Measurements from ENCODE around the gene NACC2. TPM values are rescaled to one million over a fixed set of nuclear protein-coding genes. Genes with fewer than 3 reads are reported as not detected.

Gene NACC2
- total and polyA plus RNA-seq, 10 of the 15 experiments (the other 5 are each of a cell fraction or from before 2014, with no cell fraction given), result 0.66 to 14.7 (median 3.5) TPM

DNA sequence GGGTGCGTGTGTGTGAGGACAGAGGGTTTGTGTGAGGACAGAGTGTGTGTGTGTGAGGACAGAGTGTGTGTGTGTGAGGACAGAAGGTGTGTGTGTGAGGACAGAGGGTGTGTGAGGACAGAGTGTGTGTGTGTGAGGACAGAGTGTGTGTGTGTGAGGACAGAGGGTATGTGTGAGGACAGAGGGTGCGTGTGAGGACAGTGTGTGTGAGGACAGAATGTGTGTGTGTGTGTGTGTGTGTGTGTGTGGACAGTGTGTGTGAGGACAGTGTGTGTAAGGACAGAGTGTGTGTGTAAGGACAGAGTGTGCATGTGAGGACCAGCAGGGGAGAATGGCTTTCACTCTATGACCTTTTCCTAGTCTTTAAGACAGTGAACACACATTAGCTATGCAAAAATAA is 70.8 kb downstream of the NACC2 start:
- no peak overlapping the region for H3K27ac ChIP-seq (ENCODE audit: control insufficient read depth, insufficient read depth)
- intact Hi-C loops (cut with micrococcal nuclease; ENCODE audit: unreplicated experiment), result no loop called here
- no TSS peak for BruUV-seq (replicated peaks)
- RAD21 ChIA-PET (ENCODE audit: unreplicated experiment), result no interaction called here
- in situ Hi-C loops (cut with MboI), result no loop called here
- DNase-seq (ENCODE audit: low read depth, low spot score), result no peak
- H3K4me2 ChIP-seq (ENCODE audit: control insufficient read depth, insufficient read depth), result no peak overlapping the region
- SMC1A ChIA-PET (ENCODE audit: uncharacterized antibody, unreplicated experiment), result no interaction called here
- ATAC-seq, result no peak
- H4K20me1 ChIP-seq (ENCODE audit: control insufficient read depth, insufficient read depth), result no peaks in the 10 kb centered on the region
- H3K79me2 ChIP-seq (ENCODE audit: control insufficient read depth, insufficient read depth, low read length), result no peaks in the 10 kb centered on the region
- TF ChIP-seq CEBPB (IDR thresholded peaks at IDR 0.05; ENCODE audit: borderline replicate concordance in 1 of 2, low read depth in 2 of 2, low read length in 2 of 2) (no peak), MEF2B (IDR thresholded peaks at IDR 0.05; ENCODE audit: partially characterized antibody, poor library complexity, severe bottlenecking) (no peak), JUND (IDR thresholded peaks at IDR 0.05; ENCODE audit: low read depth, low read length) (no peak), MYC (IDR thresholded peaks at IDR 0.05; ENCODE audit: insufficient read depth, insufficient read length, insufficient replicate concordance, low read length, severe bottlenecking) (no peak), NR2F1 (conservative IDR thresholded peaks at IDR 0.05) (no peak), IRF4 (IDR thresholded peaks at IDR 0.05; ENCODE audit: low read depth, low read length) (no peak), ZNF622 (IDR thresholded peaks at IDR 0.05) (no peak), SMC3 (IDR thresholded peaks at IDR 0.05; ENCODE audit: borderline replicate concordance, low read length) (no peak), ZNF207 (IDR thresholded peaks at IDR 0.05; ENCODE audit: borderline replicate concordance) (no peak), KAT2A (conservative IDR thresholded peaks at IDR 0.05; ENCODE audit: control insufficient read depth, low read depth, low read length) (no peak), STAT1 (conservative IDR thresholded peaks at IDR 0.05) (no peak), RB1 (IDR thresholded peaks at IDR 0.05; ENCODE audit: borderline replicate concordance) (no peak), EZH2 (IDR thresholded peaks at IDR 0.05; ENCODE audit: borderline replicate concordance, control insufficient read depth, low read depth, low read length) (no peak), CBX5 (IDR thresholded peaks at IDR 0.05; ENCODE audit: low read depth) (no peak), BHLHE40 (IDR thresholded peaks at IDR 0.05; ENCODE audit: borderline replicate concordance in 1 of 2, low read depth in 2 of 2, low read length in 1 of 2) (no peak), SMARCA5 (IDR thresholded peaks at IDR 0.05) (no peak), MXI1 (IDR thresholded peaks at IDR 0.05; ENCODE audit: low read depth, low read length) (no peak)
- TF ChIP-seq, protein P1, sequence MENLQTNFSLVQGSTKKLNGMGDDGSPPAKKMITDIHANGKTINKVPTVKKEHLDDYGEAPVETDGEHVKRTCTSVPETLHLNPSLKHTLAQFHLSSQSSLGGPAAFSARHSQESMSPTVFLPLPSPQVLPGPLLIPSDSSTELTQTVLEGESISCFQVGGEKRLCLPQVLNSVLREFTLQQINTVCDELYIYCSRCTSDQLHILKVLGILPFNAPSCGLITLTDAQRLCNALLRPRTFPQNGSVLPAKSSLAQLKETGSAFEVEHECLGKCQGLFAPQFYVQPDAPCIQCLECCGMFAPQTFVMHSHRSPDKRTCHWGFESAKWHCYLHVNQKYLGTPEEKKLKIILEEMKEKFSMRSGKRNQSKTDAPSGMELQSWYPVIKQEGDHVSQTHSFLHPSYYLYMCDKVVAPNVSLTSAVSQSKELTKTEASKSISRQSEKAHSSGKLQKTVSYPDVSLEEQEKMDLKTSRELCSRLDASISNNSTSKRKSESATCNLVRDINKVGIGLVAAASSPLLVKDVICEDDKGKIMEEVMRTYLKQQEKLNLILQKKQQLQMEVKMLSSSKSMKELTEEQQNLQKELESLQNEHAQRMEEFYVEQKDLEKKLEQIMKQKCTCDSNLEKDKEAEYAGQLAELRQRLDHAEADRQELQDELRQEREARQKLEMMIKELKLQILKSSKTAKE (IDR thresholded peaks at IDR 0.05; ENCODE audit: low read depth, poor library complexity, severe bottlenecking), result no peak
- TF ChIP-seq, protein P2, sequence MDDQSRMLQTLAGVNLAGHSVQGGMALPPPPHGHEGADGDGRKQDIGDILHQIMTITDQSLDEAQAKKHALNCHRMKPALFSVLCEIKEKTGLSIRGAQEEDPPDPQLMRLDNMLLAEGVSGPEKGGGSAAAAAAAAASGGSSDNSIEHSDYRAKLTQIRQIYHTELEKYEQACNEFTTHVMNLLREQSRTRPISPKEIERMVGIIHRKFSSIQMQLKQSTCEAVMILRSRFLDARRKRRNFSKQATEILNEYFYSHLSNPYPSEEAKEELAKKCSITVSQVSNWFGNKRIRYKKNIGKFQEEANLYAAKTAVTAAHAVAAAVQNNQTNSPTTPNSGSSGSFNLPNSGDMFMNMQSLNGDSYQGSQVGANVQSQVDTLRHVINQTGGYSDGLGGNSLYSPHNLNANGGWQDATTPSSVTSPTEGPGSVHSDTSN (IDR thresholded peaks at IDR 0.05; ENCODE audit: insufficient replicate concordance, low read depth, low read length), result no peak
- TF ChIP-seq, protein P3, sequence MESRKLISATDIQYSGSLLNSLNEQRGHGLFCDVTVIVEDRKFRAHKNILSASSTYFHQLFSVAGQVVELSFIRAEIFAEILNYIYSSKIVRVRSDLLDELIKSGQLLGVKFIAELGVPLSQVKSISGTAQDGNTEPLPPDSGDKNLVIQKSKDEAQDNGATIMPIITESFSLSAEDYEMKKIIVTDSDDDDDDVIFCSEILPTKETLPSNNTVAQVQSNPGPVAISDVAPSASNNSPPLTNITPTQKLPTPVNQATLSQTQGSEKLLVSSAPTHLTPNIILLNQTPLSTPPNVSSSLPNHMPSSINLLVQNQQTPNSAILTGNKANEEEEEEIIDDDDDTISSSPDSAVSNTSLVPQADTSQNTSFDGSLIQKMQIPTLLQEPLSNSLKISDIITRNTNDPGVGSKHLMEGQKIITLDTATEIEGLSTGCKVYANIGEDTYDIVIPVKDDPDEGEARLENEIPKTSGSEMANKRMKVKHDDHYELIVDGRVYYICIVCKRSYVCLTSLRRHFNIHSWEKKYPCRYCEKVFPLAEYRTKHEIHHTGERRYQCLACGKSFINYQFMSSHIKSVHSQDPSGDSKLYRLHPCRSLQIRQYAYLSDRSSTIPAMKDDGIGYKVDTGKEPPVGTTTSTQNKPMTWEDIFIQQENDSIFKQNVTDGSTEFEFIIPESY (IDR thresholded peaks at IDR 0.05), result no peak
- 0 out of 4 replicates have a peak, but pooled peaks cover 0 to 2% of the 10 kb centered on the region in 2 experiments for H3K36me3 ChIP-seq (ENCODE audit: control insufficient read depth in 2 of 2, insufficient read depth in 2 of 2, low read length in 1 of 2)
- WGBS (ENCODE audit: insufficient coverage, insufficient replicate concordance, low lambda C conversion rate, missing lambda C conversion rate), result 54% methylated on average over 2 of the region's 2 CpGs
- POLR2A ChIA-PET, result no interaction called here
- no peak overlapping the region for H3K4me3 ChIP-seq
- FAIRE-seq, result no peak
- H3K4me1 ChIP-seq (ENCODE audit: control insufficient read depth, insufficient read depth, low read length), result no peaks in the 10 kb centered on the region
- no peaks in the 10 kb centered on the region for H3K27me3 ChIP-seq (replicated peaks in 1 of 2; ENCODE audit: control insufficient read depth in 2 of 2, insufficient read depth in 2 of 2, low read length in 1 of 2)
- no peak overlapping the region for H3K9ac ChIP-seq (ENCODE audit: control insufficient read depth, insufficient read depth, low read length)
- H2AFZ ChIP-seq (ENCODE audit: control insufficient read depth, low read depth, low read length), result no peak overlapping the region
- CTCF ChIA-PET, result no interaction called here
- peaks cover 5% of the 10 kb centered on the region; the same call in 1 of the 3 replicates for H3K9me3 ChIP-seq (replicated peaks; ENCODE audit: control insufficient read depth, insufficient read depth, low read length)

All from GM12878 (cell line).